ENCODE results near the gene F12. TPM values are rescaled to one million over a fixed set of nuclear protein-coding genes. Genes with fewer than 3 reads are reported as not detected.

The F12 gene
- total RNA-seq, 1 experiment from 2014 or later: 10.0 TPM

DNA sequence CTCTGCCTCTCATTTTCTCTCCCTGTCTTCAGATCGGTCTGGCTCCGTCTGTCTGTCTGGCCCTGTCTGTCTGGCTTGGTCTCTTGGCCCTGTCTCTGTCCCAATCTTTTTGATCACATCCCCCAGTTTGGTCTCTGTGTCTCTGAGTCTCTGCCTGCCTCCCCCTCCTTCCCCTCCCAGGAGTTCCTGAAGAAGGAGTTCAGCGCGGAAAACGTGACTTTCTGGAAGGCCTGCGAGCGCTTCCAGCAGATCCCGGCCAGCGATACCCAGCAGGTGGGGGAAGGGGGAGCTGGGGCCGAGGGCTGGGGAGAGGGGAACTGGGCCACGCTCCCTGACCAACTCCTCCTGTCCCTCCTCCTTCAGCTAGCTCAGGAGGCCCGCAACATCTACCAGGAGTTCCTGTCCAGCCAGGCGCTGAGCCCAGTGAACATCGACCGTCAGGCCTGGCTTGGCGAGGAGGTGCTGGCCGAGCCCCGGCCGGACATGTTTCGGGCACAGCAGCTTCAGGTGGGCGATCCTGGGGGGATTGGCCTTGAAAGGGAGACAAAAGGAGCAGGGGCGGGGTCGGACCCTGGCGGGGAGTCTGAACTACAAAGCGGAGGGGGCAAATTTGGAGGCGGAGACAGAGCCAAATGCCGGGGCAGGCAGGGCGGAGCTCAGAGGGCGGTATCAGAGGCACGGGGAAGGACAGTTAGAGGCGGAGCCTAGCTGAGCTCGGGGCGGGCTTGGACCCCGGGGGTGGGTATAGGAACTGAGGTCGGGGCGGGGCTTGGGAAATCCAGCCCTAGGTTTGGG lies 42.6 kb downstream of the F12 start:
- peak overlapping the region; percentile 99 for H3K27ac Mint-ChIP-seq
- peaks cover 16% of the 10 kb centered on the region for H3K27me3 Mint-ChIP-seq (ENCODE audit: low read depth)
- H3K9me3 Mint-ChIP-seq: no peaks in the 10 kb centered on the region
- DNase-seq (ENCODE audit: low spot score) (peak; percentile 99), ATAC-seq (peak; percentile 73)
- H3K4me1 Mint-ChIP-seq: peaks cover 66% of the 10 kb centered on the region
- H3K36me3 Mint-ChIP-seq: peaks cover 13% of the 10 kb centered on the region
- CTCF ChIA-PET: interaction anchor here (0.6 to 13.2 kb wide), 31 partner anchors 8 to 295 kb away, joined by 3 to 216 read pairs (median 4); partner anchors contain the start of genes GRK6, LMAN2, PRELID1 and RAB24
- POLR2A ChIA-PET: interaction anchor here (0.9 to 1.8 kb wide), 7 partner anchors 15 to 88 kb away, joined by 3 to 10 read pairs (median 4); partner anchors contain the start of genes GRK6 and LMAN2
- peak overlapping the region; percentile 88 for H3K4me3 Mint-ChIP-seq
- TF ChIP-seq ZNF671 (CRISPR knock-in tag; IDR thresholded peaks at IDR 0.05) (no peak), ATF2 (CRISPR knock-in tag; IDR thresholded peaks at IDR 0.05; ENCODE audit: borderline replicate concordance, low read depth) (no peak), NFYB (CRISPR knock-in tag; conservative IDR thresholded peaks at IDR 0.05; ENCODE audit: low read depth) (no peak), NFATC4 (CRISPR knock-in tag; IDR thresholded peaks at IDR 0.05) (no peak), ZNF263 (CRISPR knock-in tag; IDR thresholded peaks at IDR 0.05; ENCODE audit: low read depth) (peak; percentile 83), PRDM15 (CRISPR knock-in tag; IDR thresholded peaks at IDR 0.05) (no peak), E2F1 (CRISPR knock-in tag; IDR thresholded peaks at IDR 0.05) (no peak), CREB1 (CRISPR knock-in tag; IDR thresholded peaks at IDR 0.05) (no peak), PRRX2 (CRISPR knock-in tag; IDR thresholded peaks at IDR 0.05) (no peak), ETV6 (CRISPR knock-in tag; IDR thresholded peaks at IDR 0.05) (0 out of 2 replicates have a peak, but pooled peaks have one; percentile 40), TCF7 (CRISPR knock-in tag; IDR thresholded peaks at IDR 0.05; ENCODE audit: low read depth) (no peak), NR3C1 (CRISPR knock-in tag; conservative IDR thresholded peaks at IDR 0.05; ENCODE audit: low read depth) (no peak), IRF2 (CRISPR knock-in tag; IDR thresholded peaks at IDR 0.05; ENCODE audit: borderline replicate concordance, low read depth) (no peak), ZNF138 (CRISPR knock-in tag; conservative IDR thresholded peaks at IDR 0.05) (no peak), ESRRA (CRISPR knock-in tag; IDR thresholded peaks at IDR 0.05; ENCODE audit: borderline replicate concordance) (no peak), ZNF219 (CRISPR knock-in tag; IDR thresholded peaks at IDR 0.05; ENCODE audit: borderline replicate concordance) (no peak), ZNF317 (CRISPR knock-in tag; IDR thresholded peaks at IDR 0.05; ENCODE audit: borderline replicate concordance, low read depth) (no peak), ATF1 (CRISPR knock-in tag; IDR thresholded peaks at IDR 0.05) (no peak), NR2C2 (CRISPR knock-in tag; IDR thresholded peaks at IDR 0.05) (no peak)
- TF ChIP-seq, protein P1, sequence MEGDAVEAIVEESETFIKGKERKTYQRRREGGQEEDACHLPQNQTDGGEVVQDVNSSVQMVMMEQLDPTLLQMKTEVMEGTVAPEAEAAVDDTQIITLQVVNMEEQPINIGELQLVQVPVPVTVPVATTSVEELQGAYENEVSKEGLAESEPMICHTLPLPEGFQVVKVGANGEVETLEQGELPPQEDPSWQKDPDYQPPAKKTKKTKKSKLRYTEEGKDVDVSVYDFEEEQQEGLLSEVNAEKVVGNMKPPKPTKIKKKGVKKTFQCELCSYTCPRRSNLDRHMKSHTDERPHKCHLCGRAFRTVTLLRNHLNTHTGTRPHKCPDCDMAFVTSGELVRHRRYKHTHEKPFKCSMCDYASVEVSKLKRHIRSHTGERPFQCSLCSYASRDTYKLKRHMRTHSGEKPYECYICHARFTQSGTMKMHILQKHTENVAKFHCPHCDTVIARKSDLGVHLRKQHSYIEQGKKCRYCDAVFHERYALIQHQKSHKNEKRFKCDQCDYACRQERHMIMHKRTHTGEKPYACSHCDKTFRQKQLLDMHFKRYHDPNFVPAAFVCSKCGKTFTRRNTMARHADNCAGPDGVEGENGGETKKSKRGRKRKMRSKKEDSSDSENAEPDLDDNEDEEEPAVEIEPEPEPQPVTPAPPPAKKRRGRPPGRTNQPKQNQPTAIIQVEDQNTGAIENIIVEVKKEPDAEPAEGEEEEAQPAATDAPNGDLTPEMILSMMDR (IDR thresholded peaks at IDR 0.05): no peak
- TF ChIP-seq, protein P2, sequence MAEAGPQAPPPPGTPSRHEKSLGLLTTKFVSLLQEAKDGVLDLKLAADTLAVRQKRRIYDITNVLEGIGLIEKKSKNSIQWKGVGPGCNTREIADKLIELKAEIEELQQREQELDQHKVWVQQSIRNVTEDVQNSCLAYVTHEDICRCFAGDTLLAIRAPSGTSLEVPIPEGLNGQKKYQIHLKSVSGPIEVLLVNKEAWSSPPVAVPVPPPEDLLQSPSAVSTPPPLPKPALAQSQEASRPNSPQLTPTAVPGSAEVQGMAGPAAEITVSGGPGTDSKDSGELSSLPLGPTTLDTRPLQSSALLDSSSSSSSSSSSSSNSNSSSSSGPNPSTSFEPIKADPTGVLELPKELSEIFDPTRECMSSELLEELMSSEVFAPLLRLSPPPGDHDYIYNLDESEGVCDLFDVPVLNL (CRISPR knock-in tag; IDR thresholded peaks at IDR 0.05; ENCODE audit: borderline replicate concordance, low read depth): no peak
- TF ChIP-seq, protein P3, sequence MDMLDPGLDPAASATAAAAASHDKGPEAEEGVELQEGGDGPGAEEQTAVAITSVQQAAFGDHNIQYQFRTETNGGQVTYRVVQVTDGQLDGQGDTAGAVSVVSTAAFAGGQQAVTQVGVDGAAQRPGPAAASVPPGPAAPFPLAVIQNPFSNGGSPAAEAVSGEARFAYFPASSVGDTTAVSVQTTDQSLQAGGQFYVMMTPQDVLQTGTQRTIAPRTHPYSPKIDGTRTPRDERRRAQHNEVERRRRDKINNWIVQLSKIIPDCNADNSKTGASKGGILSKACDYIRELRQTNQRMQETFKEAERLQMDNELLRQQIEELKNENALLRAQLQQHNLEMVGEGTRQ (CRISPR knock-in tag; IDR thresholded peaks at IDR 0.05): no peak
- TF ChIP-seq, protein P4, sequence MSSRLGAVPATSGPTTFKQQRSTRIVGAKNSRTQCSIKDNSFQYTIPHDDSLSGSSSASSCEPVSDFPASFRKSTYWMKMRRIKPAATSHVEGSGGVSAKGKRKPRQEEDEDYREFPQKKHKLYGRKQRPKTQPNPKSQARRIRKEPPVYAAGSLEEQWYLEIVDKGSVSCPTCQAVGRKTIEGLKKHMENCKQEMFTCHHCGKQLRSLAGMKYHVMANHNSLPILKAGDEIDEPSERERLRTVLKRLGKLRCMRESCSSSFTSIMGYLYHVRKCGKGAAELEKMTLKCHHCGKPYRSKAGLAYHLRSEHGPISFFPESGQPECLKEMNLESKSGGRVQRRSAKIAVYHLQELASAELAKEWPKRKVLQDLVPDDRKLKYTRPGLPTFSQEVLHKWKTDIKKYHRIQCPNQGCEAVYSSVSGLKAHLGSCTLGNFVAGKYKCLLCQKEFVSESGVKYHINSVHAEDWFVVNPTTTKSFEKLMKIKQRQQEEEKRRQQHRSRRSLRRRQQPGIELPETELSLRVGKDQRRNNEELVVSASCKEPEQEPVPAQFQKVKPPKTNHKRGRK (CRISPR knock-in tag; IDR thresholded peaks at IDR 0.05; ENCODE audit: borderline replicate concordance): no peak

All from WTC11 (cell line).